GM21367 (cell line): ENCODE measurements around the gene SLC45A3.
"Not testable (repeated sequence)": the region's sequence is repeated elsewhere in the genome, so short reads cannot be mapped to it uniquely, and the experiment has no call there.

Experiments
- ATAC-seq: cut with Tn5 transposase; IDR thresholded peaks from one replicate; pipeline ENCODE4 v1.9.1; 2021; ENCODE audit not compliant: unreplicated experiment

Gene SLC45A3

DNA sequence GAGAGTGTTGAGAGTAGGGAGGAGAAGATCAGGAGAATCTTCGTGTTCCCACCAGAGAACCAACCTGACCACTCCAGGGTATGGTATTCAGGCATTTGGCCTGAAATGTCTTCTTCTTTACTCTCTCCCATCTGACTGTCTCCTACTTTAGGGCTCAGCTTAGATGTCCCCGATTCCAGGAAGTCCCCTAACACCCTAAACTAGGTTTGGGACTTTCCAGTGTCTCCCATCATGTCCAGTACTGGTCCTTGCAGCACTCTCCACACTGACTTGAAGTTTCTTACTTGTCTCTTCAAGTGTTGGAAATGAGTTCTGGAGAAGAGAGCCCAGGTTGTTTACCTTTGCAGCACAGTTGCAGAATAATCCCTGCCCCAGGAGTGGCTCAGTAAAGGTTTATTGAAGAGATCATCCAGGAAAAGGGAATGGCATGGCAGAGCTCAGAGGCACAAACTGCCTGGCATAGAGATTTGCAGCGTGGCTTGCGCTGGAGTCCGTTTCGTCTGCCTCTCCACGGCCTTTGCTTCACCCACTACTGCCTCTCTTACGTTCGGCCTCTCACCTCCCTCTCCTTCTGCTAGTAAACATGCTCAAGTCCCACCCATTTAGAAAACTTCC lies 42.3 kb downstream of the SLC45A3 start:
- ATAC-seq, result no peak

DNA sequence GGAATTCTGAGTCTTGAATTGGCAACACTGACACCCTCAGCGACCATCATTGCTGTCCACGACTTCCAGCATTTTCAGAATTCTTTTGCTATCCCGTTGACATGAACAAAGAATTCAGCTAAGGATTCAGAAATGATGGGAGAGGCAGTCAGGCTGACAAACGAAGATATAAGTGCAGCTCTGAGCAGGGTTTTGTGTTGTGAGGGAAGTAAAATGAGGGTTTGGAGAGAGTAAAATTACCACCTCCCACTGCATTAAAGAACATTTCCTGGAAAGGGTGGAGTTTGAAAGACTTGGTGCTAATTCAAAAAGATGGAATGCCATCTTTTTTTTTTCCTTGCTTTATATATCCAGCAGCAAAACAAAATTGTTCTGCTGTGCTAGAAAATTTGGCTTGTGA lies 43.6 kb downstream of the SLC45A3 start:
- no peak for ATAC-seq

DNA sequence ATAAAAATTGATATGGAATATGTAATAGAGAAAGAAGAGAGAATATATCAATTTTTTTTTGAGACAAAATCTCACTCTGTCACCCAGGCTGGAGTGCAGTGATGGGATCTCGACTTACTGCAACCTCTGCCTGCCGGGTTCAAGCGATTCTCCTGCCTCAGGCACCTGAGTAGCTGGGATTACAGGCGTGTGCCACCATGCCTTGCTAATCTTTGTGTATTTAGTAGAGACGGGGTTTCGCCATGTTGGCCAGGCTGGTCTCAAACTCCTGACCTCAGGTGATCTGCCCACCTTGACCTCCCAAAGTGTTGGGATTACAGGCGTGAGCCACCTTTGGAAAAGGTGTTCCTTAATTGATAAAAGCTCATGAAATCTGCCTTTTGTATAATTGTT lies 44.2 kb downstream of the SLC45A3 start:
- ATAC-seq, result not testable (repeated sequence)

DNA sequence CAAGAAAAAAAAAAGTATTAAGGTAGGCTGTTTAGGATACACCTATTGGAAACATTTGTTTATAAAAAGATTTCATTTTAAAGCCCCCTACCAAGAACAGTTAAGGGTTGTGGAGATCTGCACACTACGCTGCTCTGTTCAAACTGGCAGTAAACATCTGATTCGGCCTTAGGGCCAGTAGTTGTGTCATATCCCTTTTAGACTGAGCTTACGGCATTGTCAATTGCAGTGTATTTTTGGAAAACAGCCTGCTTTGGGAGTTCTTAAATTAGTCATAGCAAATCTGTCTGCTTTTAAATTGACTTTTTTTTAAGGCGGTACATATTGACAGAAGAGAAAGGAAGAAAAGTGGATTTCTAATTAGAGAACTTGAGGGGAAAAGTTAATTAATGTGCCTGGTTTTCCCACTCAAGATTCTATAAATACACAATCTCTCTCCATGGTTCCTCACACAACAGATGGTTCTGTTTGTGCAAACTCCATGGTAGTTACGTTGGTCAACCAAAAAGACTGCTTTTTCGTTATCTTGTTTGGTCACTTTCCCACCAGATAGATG lies 46.8 kb downstream of the SLC45A3 start:
- no peak for ATAC-seq

DNA sequence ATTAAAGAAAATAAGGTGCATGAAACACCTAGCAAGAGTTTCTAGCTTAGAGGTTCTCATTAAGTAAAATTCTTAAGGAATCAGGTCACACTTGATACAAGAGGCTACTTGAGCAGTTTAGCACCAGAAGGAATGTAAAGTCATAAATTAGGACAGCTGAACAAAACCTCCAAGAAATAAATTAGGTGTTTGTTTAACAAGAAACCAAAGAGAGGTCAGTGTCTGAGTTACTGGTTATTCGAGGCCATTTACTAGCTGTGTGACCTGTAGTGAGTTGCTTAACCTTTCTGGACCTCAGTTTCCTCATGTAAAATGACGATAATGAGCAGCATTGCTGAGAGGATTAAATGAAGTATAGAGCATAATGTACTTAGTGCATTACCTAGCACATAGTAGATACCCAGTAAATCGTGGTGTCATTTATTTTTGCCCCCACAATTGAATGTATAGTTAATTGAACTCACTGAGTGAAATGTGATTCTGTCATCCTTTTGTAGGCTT lies 47.6 kb downstream of the SLC45A3 start:
- ATAC-seq, result no peak

DNA sequence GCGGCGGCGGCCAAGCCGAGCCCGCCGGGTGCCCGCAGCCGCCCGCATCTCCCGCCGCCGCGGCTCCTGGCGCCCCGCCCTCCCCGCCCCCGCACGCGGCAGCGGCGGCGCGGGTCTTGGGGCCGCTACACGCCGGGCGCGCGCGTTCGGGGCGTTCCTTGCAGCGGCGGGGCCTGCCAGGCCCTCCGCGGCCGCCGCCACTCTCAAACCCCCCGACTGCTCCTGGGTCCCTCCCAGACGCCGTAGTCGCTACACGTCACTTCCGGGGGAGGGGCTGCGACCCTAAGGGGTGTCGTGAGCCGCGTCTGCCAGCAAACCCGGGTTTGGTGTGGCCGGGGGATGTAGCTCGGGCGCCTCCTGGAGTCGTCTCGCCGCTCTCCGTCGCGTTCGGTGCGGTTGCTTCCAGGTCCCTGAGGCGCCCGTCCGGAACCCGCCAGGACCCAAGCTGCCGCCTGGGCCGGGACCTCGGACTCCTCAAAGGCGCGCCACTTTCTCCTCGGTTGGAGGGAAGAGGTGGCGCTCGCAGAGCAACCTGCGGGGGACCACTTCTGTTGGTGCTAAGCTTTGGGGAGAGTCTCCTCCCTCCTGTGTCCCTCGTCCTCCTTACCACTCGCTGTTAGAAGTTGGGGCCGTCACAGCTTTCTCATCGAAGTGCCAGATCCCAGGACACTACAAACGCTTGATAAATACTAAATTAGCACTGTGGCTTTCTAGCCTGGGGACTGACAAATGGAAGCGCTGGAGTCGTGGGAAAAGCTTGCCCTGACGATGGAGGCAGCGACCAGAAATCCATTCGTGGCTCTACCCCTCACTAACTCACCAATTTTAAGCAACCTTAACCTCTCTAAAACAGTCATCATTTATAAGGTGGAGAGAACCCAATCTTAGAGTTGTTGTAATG lies 48.3 kb downstream of the SLC45A3 start, which contains the start of gene ELK4:
TSS of gene ELK4 (minus strand) at position 244 of the 901 bp plus-strand sequence. CDS start 8,129 bp downstream, outside the sequence.
- peak; percentile 68 for ATAC-seq

DNA sequence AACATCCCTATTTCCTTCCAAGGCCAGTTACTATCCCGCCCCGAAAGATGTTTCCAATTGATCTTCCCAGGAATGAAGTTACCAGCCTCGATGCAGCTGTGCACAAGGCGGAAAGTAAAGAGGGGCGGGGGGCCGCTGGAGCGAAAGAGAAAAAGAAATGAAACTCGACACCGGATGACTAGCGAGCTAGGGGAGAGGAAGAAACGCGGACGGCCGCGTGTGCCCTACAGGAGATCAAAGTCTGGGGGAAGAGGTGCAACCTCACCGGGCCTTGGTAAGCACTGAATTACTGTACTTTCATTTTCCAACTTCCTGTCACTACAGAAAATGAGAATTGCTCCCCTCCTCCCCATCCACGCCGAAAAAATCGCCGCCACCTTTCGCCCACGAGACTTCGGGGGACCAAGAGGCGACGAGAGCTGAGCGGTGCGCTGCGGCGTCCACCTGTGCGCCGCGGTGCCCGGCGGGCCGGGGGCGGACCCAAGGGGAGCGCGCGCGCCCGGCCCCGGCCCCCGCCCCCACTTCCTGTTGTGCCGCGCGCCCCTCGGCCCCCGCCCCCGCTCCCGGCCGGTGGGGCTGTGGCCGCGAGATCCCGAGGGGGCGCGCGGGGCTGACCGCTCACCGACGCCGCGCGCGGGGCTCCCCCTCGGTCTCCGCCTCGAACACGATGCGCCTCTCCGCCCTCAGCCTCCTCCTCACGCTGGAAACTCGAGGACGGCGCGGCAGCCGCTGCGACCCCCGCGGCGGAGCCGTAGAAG lies 49.1 kb downstream of the SLC45A3 start:
- peak; percentile 49 for ATAC-seq

DNA sequence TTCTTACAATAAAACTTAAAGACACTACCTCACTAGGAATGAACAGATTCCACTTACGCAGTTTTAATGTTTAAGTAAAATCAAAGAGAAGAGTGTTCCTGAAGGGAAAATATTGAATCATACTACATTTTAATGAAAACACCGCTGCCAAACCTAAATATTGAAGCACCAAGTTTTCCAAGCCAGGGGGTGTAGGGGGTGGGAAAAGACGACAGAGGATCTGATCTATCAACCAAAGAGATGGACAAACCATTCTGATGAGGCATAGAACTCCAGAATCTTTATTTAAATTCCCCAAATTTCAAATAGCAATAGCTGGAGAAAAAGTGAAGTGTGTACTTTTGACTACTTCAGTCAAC lies 49.7 kb downstream of the SLC45A3 start:
- no peak for ATAC-seq

DNA sequence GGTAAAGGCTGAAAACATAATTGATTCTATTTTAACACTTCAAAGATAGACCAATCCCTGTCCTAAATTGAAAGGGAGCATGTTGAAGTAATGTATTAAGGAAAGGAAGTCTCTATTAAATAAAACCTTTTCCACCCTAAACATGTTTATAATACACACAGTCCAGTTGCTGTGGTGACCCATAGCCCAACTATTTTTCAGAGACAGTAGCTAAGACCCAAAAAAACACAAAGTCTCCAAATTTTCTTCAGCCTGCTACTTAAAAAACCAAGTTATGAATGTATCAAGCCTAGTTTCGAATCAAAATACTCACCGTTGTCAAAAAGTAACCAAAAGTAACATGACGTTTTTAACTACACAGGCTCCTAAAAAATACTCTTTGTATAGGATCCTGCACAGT lies 50.1 kb downstream of the SLC45A3 start:
- no peak for ATAC-seq

DNA sequence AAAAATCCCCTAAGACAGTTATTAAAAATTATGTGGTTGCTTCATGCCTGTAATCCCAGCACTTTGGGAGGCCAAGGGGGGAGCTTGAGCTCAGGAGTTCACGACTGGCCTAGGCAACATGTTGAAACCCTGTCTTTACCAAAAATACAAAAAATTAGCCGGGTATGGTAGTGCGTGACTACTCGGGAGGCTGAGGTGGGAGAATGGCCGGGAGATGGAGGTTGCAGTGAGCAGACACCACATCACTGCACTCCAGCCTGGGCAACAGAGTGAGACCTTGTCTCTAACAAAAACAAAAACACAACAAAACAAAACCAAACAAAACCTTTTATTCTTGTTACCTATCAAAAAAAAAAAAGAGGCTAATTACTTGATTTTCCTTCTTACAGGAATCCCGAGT lies 50.6 kb downstream of the SLC45A3 start:
- no peak for ATAC-seq

DNA sequence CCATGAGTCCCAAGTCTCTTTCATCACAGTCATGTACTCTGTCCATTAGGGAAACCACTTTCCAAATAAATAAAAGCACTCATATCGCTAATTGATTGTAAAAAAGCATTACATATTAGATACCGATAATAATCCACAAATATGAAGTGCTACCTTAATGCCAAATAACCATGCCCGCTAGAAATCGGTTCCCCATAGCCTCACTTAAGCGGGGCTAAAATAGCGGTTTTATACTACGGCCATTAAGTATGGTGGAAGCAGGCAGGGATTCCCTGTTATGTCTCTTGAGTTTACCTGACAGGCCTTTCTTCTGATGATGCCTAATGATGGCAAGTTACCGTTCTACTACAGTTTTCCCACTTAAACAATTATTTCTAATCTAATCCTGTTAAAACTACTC lies 52.4 kb downstream of the SLC45A3 start:
- ATAC-seq, result no peak

DNA sequence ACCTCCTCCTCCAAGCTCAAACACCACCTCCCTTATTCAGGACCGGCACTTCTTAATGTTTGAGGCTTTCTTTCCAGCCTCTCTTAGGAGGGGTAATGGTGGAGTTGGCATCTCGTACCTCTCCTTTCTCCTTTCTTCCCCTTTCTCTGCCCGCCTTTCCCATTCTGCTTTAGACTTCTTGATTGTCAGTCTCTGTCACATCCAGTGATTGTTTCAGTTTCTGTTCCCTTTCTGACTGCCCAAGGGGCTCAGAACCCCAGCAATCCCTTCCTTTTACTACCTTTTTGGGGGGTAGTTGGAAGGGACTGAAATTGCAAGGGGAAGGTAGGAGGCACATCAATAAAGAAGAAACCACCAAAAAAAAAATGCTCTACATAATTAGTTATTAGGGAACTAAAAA lies 54.1 kb downstream of the SLC45A3 start:
- no peak for ATAC-seq

DNA sequence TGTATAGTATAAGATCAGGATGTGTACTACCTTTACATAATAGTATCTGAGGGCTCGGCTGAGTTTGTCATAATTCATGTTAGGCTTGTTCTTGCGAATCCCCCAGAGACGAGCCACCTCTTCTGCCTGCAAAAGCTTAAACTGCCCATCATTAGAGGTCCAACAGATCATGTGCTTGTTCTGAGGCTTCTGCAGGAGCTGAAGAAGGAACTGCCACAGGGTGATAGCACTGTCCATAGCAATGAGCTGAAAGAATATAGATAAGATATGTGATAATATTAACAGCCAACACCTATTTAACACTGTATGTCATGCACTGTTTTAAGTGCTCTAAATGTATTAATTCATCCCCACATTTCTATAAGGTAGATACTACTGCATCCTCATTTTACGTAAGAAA lies 56.7 kb downstream of the SLC45A3 start:
- ATAC-seq, result no peak

DNA sequence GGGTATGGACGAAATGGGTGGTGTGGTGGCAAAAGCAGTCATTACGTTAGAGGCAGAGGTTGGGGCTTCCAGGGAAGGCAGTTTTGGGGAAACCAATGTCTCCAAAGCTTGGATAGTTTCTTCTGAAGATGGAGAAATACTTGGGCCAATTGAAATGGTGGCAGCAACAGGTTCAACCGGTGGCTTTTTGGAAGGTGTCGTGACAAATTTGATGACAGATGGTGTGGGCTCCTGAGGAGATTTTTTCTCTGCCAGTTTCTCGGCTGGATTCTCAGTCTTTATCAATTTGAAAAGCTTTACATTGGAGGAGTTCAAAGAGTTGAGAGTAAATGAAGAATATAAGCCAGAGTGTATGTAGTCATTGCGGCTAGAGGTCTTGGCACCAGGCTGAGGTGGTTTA lies 60.0 kb downstream of the SLC45A3 start:
- no peak for ATAC-seq

DNA sequence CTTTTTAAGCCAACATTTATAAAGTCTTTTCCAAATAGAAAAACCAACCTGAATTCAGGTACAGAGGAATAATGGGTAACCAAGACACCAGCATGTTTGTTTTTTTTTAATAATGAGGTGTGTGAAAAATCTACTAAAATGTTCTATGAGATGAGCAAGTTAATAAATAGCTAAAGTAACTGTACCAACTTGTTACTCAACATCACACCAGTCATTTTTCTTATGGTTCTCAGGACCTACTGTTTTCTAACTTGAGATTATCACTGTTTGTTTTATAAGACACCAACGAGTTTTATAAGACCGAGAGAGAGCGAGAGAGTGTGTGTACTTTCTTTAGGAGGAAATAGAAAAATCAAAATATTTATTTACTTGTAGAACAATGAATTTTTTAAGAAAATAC lies 60.9 kb downstream of the SLC45A3 start:
- no peak for ATAC-seq

DNA sequence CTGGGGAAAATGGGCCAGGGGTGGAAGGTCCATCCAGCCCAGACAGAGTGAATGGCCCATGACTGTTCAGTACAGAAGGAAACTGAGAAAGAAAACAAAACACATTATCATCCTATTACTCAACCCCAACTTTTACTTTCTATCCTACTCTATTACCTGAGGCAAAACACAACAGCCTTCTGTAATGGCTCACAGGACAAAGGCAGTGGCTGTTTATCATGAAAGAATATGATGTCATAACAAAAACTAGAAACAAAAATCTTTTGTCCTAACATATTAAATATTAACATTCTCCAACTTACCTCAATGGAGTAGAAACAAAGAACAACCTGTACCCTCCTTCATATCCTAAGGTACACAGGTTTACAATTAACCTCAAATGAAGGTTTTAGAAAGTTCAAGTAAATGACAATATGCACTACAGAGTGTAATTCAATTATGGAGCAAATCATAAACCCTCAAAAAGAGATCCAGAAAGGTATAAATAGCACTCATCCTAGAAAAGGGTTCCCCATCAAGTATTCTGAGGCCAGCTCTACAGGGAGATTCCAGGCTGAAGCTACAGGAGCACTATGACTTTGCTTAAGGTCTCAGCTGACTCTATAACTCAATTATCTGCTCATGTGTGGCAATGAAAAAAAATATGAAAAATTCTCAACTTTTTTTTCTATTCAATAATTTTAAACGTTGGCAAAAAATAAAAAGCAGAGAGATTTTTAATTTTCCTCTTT lies 63.6 kb downstream of the SLC45A3 start:
- ATAC-seq, result peak; percentile 57

DNA sequence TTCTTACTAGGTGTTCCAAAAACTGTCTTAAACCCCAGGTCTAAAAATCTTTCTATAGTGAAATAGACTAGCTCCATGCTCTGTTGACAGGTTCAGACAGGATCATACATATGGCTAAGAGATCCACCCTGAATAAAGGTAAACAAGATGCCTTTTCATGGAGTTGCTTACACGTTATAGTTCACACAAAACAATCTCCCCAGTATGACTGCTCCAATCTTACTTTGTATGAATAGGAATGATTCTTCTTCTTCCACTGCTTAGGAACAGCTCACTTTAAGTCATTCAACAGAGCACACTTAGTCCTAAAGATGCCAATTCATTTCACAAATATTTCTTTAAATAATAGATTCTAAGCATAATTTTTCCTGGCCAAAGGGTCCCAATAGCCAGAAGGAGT lies 64.5 kb downstream of the SLC45A3 start:
- ATAC-seq, result no peak

DNA sequence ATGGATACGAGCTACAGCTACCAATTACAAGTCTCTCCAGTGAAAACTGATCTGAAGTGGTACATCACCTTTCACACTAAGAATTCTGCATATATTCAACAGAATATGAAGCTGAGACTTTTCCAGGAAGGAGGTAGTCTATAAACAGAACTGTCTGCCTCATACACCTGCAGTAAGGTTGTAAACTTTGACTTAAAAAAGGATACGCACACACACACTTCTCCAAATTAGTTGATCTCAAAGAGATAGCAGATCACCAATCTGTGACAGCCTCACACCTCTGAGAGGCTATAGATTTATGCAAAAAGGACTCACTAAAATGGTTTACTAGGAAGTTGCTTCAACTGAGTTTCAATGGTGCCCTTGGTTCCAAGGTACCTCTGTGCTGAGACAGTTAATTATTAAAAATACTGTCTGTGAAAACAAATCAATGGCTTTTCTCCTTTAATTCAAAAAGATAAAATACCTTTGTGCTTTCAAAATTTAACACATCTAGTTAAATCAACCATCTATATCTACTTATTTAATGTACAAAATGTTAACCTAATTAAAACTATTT lies 66.4 kb downstream of the SLC45A3 start:
- ATAC-seq, result no peak

DNA sequence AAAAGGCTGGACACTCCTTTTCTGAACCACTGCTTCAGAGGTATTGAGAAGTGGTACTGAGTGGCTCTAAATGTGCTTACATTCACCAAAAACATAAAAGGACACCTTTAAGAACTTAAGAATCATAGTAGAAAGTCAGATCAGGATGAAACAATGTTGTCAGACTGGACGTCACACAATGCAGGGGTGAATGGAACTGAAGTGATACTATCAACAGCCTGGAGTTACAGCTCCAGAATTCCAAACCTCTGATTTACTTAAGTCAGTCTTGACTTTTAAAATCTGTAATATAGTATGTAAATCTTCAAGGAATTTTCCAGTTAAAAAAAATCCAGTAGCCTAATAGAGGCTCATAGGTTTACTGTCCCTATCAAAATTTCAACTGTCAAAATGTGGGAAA lies 67.8 kb downstream of the SLC45A3 start:
- ATAC-seq, result no peak

DNA sequence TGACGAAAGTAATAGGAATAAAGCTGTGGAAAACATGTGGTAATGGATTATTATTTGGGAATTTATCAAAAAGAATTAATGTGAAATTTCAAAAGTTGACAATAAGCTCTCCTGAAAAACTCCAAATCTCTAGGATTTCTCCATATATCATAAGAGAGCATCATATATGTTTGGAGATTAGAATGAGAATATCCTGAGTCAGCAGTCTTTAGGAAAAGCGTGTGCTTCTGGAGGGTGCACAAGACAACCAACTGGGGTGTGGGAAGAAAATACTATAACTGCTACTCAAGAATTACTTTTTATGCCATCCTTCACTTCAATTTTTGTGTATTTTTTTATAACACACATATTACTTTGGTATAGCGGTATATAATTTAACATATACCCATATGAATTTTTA lies 68.2 kb downstream of the SLC45A3 start:
- ATAC-seq, result no peak
